Mesothelial cell of epicardium (in vitro differentiated cells): ENCODE data around the gene FA2H. TPM values are rescaled to one million over a fixed set of nuclear protein-coding genes. Genes with fewer than 3 reads are reported as not detected.

Experiments
- DNase-seq, 2 experiments: peaks; one replicate each; pipeline ENCODE4 v3.0.0; 2021; ENCODE audit warnings: low spot score in 2 of 2; ENCODE audit not compliant: unreplicated experiment in 2 of 2
- H3K27ac Mint-ChIP-seq: 2 replicates; pipeline ENCODE4 v1.8.0; 2021; ENCODE audit warnings: mixed read lengths
- H3K27me3 Mint-ChIP-seq: 2 replicates; pipeline ENCODE4 v1.8.0; 2021; ENCODE audit warnings: low read depth, mixed read lengths
- H3K36me3 Mint-ChIP-seq: 2 replicates; pipeline ENCODE4 v1.8.0; 2021; ENCODE audit warnings: mixed read lengths
- H3K4me1 Mint-ChIP-seq: 2 replicates; pipeline ENCODE4 v1.8.0; 2021; ENCODE audit warnings: mixed read lengths
- H3K4me3 Mint-ChIP-seq: 2 replicates; pipeline ENCODE4 v1.8.0; 2021; ENCODE audit warnings: mild to moderate bottlenecking, moderate library complexity, mixed read lengths
- H3K9me3 Mint-ChIP-seq: 2 replicates; pipeline ENCODE4 v1.8.0; 2021; ENCODE audit warnings: mixed read lengths
- total RNA-seq: library from RNA; stranded (reverse); gene quantifications from 3 replicates; pipeline ENCODE4 v1.2.1, GENCODE V29; 2021
- TF ChIP-seq, protein P1 (sequence below): fragments of 200-600 bp; sonication (generic); IDR thresholded peaks from one replicate; pipeline ENCODE4 v1.5.0; 2021; ENCODE audit warnings: antibody characterized with exemption; ENCODE audit not compliant: unreplicated experiment

The FA2H gene
- total RNA-seq, 1 donor from 2014 or later: not detected

DNA sequence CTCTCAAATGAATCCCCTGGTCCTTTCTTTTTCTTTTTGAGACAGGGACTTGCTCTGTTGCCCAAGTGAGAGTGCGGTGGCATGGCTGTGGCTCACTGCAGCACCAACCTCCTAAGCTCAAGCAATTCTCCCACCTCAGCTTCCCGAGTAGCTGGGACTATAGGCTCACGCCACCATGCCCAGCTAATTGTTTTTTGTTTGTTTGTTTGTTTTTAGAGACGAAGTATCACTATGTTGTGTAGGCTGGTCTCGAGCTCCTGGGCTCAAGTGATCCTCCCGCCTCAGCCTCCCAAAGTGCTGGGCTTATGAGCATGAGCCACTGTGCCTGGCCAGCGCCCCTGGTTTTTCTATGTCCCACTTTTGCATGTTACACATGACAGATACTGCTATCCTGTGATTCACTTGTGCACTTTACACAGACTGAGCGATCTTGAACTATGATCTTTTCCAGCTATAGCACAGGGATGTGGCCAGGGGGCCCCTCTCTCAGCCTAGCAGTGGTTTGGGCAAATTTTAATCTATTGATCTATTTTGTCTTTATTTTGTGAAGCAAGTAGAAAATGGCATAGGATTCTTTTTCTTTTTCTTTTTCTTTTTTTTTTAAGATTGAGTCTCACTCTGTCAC is 42.7 kb downstream of the FA2H start:
- H3K4me3 Mint-ChIP-seq: no peak overlapping the region
- H3K27me3 Mint-ChIP-seq: no peaks in the 10 kb centered on the region
- TF ChIP-seq, protein P1, sequence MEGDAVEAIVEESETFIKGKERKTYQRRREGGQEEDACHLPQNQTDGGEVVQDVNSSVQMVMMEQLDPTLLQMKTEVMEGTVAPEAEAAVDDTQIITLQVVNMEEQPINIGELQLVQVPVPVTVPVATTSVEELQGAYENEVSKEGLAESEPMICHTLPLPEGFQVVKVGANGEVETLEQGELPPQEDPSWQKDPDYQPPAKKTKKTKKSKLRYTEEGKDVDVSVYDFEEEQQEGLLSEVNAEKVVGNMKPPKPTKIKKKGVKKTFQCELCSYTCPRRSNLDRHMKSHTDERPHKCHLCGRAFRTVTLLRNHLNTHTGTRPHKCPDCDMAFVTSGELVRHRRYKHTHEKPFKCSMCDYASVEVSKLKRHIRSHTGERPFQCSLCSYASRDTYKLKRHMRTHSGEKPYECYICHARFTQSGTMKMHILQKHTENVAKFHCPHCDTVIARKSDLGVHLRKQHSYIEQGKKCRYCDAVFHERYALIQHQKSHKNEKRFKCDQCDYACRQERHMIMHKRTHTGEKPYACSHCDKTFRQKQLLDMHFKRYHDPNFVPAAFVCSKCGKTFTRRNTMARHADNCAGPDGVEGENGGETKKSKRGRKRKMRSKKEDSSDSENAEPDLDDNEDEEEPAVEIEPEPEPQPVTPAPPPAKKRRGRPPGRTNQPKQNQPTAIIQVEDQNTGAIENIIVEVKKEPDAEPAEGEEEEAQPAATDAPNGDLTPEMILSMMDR: no peak
- peaks cover 21% of the 10 kb centered on the region for H3K4me1 Mint-ChIP-seq
- DNase-seq: no peak
- no peak overlapping the region for H3K27ac Mint-ChIP-seq
- H3K9me3 Mint-ChIP-seq: no peaks in the 10 kb centered on the region
- no peaks in the 10 kb centered on the region for H3K36me3 Mint-ChIP-seq

DNA sequence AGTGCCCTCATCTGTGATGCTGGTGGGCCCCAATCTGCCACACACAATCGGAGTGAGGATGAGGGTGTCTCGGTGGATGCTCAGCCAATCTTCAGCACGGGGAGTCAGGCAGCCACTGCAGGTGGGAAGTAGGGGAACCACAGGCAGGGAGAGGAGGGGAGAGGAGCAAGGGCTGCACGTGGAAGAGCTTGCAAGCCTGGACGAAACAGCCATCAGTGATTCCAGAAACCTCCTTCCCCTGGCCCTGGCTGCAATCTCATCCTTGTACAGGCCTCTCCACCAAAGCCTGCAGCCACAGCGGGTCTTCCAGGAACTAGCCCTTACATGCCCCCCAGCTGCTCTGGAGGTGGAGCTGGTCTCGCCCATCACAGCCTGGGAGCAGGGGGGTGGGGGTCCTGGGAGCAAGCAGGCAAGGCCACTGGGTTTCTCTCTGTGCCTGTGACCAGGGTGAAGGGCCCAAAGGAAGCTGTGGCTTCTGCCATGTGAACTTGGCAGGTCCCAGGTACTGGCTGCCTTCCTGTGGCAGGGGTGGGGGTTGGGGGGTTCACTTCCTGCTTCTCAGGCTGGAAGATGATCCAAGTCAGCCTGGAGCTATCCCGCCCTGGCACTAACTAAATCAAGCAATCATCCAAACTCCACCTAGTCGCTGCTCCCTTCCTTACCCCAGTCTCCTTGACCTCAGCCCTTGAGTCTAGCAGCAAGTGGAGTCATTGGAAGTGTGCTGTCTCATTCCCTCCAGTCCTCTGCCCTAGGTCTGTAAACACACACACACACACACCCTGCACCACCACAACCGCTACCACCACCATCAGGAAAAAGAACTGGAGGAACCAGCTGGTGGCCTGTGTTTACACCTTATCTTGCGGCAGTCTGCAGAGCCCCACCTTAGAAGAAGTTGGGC is 44.6 kb downstream of the FA2H start:
- Mint-ChIP-seq H3K36me3 (no peaks in the 10 kb centered on the region), H3K4me3 (no peak overlapping the region), H3K27ac (peak overlapping the region; percentile 89), H3K27me3 (no peaks in the 10 kb centered on the region), H3K4me1 (peaks cover 18% of the 10 kb centered on the region), H3K9me3 (peaks cover 3% of the 10 kb centered on the region)
- DNase-seq: no peak
- TF ChIP-seq, protein P1: no peak

DNA sequence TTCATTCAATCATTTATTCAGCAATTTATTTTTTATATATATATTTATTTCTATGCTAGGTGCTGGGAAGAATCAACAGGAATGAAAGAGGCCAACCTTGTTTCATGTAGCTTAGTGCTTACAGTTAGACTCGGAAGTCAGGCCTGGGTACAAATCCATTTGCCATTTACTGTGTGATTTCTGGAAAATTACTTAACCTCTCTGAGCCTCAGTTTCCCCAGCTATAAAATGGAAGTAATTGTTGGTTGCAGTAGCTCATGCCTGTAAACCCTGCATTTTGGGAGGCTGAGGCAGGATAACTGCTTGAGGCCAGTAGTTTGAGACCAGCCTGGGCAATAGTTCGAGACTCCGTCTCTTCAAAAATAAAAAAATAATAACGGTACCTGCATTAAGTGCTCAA is 46.7 kb downstream of the FA2H start:
- Mint-ChIP-seq H3K27ac (no peak overlapping the region), H3K36me3 (no peaks in the 10 kb centered on the region), H3K27me3 (no peaks in the 10 kb centered on the region), H3K4me3 (no peak overlapping the region), H3K4me1 (peaks cover 9% of the 10 kb centered on the region), H3K9me3 (peaks cover 3% of the 10 kb centered on the region)
- TF ChIP-seq, protein P1: no peak
- DNase-seq: no peak

DNA sequence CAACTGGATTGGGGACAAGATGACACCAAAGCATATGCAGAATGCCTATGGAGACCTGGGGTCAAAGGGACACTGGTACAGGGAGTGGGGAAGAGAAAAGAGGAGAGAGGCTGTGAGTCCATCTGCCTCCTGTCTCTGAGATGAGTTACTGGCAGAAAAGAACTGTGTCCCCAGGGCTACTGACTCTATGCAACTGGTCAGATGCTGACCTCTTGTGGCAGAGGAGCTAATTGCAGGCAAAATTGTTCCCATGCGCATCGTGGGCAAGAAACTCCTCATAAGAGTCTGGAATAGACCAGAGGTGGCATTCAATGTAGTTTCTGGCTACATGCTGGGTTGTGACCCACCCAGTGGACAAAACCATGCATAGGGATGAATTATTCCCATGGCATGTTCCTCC is 47.9 kb downstream of the FA2H start:
- peaks cover 3% of the 10 kb centered on the region for H3K9me3 Mint-ChIP-seq
- peaks cover under 1% of the 10 kb centered on the region for H3K27me3 Mint-ChIP-seq
- H3K27ac Mint-ChIP-seq: no peak overlapping the region
- H3K4me3 Mint-ChIP-seq: no peak overlapping the region
- no peaks in the 10 kb centered on the region for H3K36me3 Mint-ChIP-seq
- TF ChIP-seq, protein P1: peak; percentile 38
- peaks cover 9% of the 10 kb centered on the region for H3K4me1 Mint-ChIP-seq
- no peak for DNase-seq

DNA sequence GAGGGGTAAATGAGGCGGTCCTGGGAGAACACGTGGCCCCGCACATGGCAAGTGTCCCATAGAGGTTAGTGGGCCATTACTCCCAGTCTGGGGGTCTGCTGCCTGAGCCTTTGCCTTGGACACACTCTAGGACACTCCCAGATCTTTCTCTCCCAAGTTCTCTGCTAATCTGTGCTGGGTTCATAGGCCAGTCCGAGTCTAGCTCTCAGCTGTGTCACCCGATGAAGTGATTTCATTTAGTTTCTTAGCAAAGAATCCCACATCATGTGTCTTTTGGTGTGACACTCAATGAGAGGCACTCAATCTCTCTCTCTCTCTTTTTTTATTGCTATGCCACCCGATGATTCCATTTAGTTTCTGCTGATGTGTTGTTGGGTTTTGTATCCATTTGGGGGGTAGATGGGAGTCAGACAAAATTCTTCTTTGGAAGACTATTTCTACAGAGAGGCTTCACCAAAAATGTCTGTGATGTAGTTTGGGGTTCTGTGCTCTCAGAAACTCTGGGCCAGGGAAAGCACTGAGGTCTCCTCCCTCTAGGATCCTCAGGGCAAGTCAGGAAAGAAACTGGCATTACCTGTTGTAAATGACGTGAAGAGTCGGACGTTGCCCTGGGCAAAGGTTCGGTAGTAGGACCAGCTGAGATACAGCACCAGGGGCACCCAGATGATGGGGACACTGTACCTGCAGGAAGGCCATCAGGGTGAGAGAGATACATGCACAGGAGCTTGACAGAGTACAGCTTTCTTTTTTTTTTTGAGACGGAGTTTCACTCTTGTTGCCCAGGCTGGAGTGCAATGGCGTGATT is 48.8 kb downstream of the FA2H start:
- Mint-ChIP-seq H3K36me3 (no peaks in the 10 kb centered on the region), H3K4me3 (no peak overlapping the region), H3K9me3 (peaks cover 3% of the 10 kb centered on the region), H3K27ac (no peak overlapping the region), H3K27me3 (peaks cover 5% of the 10 kb centered on the region), H3K4me1 (peaks cover 9% of the 10 kb centered on the region)
- no peak for DNase-seq
- TF ChIP-seq, protein P1: no peak
